WTC11 (cell line): ENCODE measurements around the gene IDH1.

ENCODE experiments used
- CBFB ChIP-seq: sonication (generic); formaldehyde crosslinking; IDR thresholded peaks from 2 replicates; pipeline ENCODE4 v1.8.1; 2022; ENCODE audit warnings: mild to moderate bottlenecking, low read depth, missing genetic modification reagents
- ESRRA ChIP-seq: sonication (generic); formaldehyde crosslinking; IDR thresholded peaks from 2 replicates; pipeline ENCODE4 v1.8.1; 2022; ENCODE audit warnings: mild to moderate bottlenecking, missing genetic modification reagents, borderline replicate concordance
- JUN ChIP-seq: sonication (generic); formaldehyde crosslinking; IDR thresholded peaks from 2 replicates; pipeline ENCODE4 v1.8.0; 2023; ENCODE audit warnings: mild to moderate bottlenecking, missing genetic modification reagents
- SOX15 ChIP-seq: fragments of 250-450 bp; sonication (Bioruptor Pico); IDR thresholded peaks from 2 replicates; pipeline ENCODE4 v1.9.0; 2021; ENCODE audit warnings: mild to moderate bottlenecking
- SP1 ChIP-seq: sonication (generic); formaldehyde crosslinking; conservative IDR thresholded peaks from 2 replicates; pipeline ENCODE4 v1.8.1; 2022; ENCODE audit warnings: missing genetic modification reagents
- TF ChIP-seq, protein P1 (sequence below): fragments of 200-600 bp; IDR thresholded peaks from 2 replicates; pipeline ENCODE4 v1.8.0; 2022; ENCODE audit warnings: antibody characterized with exemption
- TF ChIP-seq, protein P2 (sequence below): sonication (generic); formaldehyde crosslinking; IDR thresholded peaks from 2 replicates; pipeline ENCODE4 v1.8.1; 2022; ENCODE audit warnings: missing genetic modification reagents, borderline replicate concordance
- TF ChIP-seq, protein P3 (sequence below): sonication (generic); formaldehyde crosslinking; conservative IDR thresholded peaks from 2 replicates; pipeline ENCODE4 v1.8.1; 2022; ENCODE audit warnings: mild to moderate bottlenecking, missing genetic modification reagents
- TF ChIP-seq, protein P4 (sequence below): sonication (generic); formaldehyde crosslinking; IDR thresholded peaks from 2 replicates; pipeline ENCODE4 v1.8.1; 2023; ENCODE audit warnings: mild to moderate bottlenecking, missing genetic modification reagents, moderate library complexity

DNA sequence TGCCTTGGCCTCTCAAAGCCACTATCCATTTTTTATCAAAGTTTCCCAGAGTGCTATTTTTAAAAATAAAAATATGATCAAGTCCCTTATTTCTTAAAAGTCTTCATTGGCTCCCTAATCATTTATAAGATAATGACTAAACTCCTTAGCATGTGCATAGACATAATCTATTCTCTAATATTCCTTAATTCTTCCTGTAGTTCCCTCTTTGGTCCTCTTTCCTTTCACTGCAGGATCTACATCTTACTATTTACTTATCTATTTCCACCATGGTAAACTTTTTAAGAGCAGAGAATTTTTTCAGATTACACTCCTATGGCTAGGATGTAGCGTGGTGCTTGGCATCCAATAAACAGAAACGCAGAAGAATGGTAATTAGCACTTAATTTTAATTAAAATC is 19.0 kb downstream of the IDH1 start:
- TF ChIP-seq, protein P1, sequence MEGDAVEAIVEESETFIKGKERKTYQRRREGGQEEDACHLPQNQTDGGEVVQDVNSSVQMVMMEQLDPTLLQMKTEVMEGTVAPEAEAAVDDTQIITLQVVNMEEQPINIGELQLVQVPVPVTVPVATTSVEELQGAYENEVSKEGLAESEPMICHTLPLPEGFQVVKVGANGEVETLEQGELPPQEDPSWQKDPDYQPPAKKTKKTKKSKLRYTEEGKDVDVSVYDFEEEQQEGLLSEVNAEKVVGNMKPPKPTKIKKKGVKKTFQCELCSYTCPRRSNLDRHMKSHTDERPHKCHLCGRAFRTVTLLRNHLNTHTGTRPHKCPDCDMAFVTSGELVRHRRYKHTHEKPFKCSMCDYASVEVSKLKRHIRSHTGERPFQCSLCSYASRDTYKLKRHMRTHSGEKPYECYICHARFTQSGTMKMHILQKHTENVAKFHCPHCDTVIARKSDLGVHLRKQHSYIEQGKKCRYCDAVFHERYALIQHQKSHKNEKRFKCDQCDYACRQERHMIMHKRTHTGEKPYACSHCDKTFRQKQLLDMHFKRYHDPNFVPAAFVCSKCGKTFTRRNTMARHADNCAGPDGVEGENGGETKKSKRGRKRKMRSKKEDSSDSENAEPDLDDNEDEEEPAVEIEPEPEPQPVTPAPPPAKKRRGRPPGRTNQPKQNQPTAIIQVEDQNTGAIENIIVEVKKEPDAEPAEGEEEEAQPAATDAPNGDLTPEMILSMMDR: no peak
- TF ChIP-seq SP1 (CRISPR knock-in tag) (no peak), JUN (CRISPR knock-in tag) (no peak), ESRRA (no peak), CBFB (no peak), SOX15 (CRISPR knock-in tag) (no peak)
- TF ChIP-seq, protein P2, sequence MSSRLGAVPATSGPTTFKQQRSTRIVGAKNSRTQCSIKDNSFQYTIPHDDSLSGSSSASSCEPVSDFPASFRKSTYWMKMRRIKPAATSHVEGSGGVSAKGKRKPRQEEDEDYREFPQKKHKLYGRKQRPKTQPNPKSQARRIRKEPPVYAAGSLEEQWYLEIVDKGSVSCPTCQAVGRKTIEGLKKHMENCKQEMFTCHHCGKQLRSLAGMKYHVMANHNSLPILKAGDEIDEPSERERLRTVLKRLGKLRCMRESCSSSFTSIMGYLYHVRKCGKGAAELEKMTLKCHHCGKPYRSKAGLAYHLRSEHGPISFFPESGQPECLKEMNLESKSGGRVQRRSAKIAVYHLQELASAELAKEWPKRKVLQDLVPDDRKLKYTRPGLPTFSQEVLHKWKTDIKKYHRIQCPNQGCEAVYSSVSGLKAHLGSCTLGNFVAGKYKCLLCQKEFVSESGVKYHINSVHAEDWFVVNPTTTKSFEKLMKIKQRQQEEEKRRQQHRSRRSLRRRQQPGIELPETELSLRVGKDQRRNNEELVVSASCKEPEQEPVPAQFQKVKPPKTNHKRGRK (CRISPR knock-in tag): no peak
- TF ChIP-seq, protein P3, sequence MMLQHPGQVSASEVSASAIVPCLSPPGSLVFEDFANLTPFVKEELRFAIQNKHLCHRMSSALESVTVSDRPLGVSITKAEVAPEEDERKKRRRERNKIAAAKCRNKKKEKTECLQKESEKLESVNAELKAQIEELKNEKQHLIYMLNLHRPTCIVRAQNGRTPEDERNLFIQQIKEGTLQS: no peak
- TF ChIP-seq, protein P4, sequence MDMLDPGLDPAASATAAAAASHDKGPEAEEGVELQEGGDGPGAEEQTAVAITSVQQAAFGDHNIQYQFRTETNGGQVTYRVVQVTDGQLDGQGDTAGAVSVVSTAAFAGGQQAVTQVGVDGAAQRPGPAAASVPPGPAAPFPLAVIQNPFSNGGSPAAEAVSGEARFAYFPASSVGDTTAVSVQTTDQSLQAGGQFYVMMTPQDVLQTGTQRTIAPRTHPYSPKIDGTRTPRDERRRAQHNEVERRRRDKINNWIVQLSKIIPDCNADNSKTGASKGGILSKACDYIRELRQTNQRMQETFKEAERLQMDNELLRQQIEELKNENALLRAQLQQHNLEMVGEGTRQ: no peak
